GM23338 (cell line): ENCODE data around the gene NFATC1. TPM values are rescaled to one million over a fixed set of nuclear protein-coding genes. Genes with fewer than 3 reads are reported as not detected.

Source experiments
- EZH2 ChIP-seq: fragments of 200-600 bp; sonication (generic); IDR thresholded peaks from one replicate; pipeline ENCODE4 v1.8.0; 2017; ENCODE audit warnings: antibody characterized with exemption, mild to moderate bottlenecking, low read depth; ENCODE audit not compliant: unreplicated experiment
- NANOG ChIP-seq: IDR thresholded peaks from 2 replicates; pipeline ENCODE4 v1.6.1; 2016; ENCODE audit warnings: antibody characterized with exemption, borderline replicate concordance
- POLR2AphosphoS5 ChIP-seq: IDR thresholded peaks from 2 replicates; pipeline ENCODE4 v1.6.1; 2016; ENCODE audit warnings: antibody characterized with exemption, low read depth
- STAT1 ChIP-seq: IDR thresholded peaks from one replicate; pipeline ENCODE4 v1.6.1; 2016; ENCODE audit warnings: antibody characterized with exemption; ENCODE audit not compliant: unreplicated experiment
- polyA plus RNA-seq: library from polyadenylated mRNA; unstranded; fragments of >200 nt; fragmentation: Nextera tagmentation; extraction: Ambion mirVana; gene quantifications from 2 replicates; pipeline ENCODE4 v1.2.1, GENCODE V29; 2016
- total RNA-seq: library from RNA; depleted of rRNA; stranded (reverse); fragments of >200 nt; shearing (Covaris generic); gene quantifications from 2 replicates; pipeline ENCODE4 v1.2.3, GENCODE V29; 2014
- TF ChIP-seq, protein P1 (sequence below): fragments of 250-450 bp; sonication (Bioruptor Pico); IDR thresholded peaks from 2 replicates; pipeline ENCODE4 v1.5.0; 2020; ENCODE audit warnings: mild to moderate bottlenecking, moderate library complexity
- TF ChIP-seq, protein P2 (sequence below), 2 experiments: fragments of 200-600 bp in 1 of 2; sonication (generic) in 1 of 2; conservative IDR thresholded peaks; 2 replicates each; pipeline versions ENCODE4 v1.5.1 to v1.6.1; 2016 to 2017; ENCODE audit warnings: antibody characterized with exemption in 2 of 2, low read depth in 2 of 2, mild to moderate bottlenecking in 2 of 2, moderate library complexity in 1 of 2

NFATC1 gene
- total and polyA plus RNA-seq, 2 experiments from 2014 or later: 3.9 to 6.4 TPM

- TF ChIP-seq, protein P1, sequence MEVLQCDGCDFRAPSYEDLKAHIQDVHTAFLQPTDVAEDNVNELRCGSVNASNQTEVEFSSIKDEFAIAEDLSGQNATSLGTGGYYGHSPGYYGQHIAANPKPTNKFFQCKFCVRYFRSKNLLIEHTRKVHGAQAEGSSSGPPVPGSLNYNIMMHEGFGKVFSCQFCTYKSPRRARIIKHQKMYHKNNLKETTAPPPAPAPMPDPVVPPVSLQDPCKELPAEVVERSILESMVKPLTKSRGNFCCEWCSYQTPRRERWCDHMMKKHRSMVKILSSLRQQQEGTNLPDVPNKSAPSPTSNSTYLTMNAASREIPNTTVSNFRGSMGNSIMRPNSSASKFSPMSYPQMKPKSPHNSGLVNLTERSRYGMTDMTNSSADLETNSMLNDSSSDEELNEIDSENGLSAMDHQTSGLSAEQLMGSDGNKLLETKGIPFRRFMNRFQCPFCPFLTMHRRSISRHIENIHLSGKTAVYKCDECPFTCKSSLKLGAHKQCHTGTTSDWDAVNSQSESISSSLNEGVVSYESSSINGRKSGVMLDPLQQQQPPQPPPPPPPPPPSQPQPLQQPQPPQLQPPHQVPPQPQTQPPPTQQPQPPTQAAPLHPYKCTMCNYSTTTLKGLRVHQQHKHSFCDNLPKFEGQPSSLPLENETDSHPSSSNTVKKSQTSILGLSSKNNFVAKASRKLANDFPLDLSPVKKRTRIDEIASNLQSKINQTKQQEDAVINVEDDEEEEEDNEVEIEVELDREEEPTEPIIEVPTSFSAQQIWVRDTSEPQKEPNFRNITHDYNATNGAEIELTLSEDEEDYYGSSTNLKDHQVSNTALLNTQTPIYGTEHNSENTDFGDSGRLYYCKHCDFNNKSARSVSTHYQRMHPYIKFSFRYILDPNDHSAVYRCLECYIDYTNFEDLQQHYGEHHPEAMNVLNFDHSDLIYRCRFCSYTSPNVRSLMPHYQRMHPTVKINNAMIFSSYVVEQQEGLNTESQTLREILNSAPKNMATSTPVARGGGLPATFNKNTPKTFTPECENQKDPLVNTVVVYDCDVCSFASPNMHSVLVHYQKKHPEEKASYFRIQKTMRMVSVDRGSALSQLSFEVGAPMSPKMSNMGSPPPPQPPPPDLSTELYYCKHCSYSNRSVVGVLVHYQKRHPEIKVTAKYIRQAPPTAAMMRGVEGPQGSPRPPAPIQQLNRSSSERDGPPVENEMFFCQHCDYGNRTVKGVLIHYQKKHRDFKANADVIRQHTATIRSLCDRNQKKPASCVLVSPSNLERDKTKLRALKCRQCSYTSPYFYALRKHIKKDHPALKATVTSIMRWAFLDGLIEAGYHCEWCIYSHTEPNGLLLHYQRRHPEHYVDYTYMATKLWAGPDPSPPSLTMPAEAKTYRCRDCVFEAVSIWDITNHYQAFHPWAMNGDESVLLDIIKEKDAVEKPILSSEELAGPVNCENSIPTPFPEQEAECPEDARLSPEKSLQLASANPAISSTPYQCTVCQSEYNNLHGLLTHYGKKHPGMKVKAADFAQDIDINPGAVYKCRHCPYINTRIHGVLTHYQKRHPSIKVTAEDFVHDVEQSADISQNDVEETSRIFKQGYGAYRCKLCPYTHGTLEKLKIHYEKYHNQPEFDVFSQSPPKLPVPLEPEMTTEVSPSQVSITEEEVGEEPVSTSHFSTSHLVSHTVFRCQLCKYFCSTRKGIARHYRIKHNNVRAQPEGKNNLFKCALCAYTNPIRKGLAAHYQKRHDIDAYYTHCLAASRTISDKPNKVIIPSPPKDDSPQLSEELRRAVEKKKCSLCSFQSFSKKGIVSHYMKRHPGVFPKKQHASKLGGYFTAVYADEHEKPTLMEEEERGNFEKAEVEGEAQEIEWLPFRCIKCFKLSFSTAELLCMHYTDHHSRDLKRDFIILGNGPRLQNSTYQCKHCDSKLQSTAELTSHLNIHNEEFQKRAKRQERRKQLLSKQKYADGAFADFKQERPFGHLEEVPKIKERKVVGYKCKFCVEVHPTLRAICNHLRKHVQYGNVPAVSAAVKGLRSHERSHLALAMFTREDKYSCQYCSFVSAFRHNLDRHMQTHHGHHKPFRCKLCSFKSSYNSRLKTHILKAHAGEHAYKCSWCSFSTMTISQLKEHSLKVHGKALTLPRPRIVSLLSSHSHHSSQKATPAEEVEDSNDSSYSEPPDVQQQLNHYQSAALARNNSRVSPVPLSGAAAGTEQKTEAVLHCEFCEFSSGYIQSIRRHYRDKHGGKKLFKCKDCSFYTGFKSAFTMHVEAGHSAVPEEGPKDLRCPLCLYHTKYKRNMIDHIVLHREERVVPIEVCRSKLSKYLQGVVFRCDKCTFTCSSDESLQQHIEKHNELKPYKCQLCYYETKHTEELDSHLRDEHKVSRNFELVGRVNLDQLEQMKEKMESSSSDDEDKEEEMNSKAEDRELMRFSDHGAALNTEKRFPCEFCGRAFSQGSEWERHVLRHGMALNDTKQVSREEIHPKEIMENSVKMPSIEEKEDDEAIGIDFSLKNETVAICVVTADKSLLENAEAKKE (CRISPR knock-in tag): no peak
- TF ChIP-seq NANOG (no peak), POLR2AphosphoS5 (no peak), STAT1 (no peak), EZH2 (no peak)
- TF ChIP-seq, protein P2, sequence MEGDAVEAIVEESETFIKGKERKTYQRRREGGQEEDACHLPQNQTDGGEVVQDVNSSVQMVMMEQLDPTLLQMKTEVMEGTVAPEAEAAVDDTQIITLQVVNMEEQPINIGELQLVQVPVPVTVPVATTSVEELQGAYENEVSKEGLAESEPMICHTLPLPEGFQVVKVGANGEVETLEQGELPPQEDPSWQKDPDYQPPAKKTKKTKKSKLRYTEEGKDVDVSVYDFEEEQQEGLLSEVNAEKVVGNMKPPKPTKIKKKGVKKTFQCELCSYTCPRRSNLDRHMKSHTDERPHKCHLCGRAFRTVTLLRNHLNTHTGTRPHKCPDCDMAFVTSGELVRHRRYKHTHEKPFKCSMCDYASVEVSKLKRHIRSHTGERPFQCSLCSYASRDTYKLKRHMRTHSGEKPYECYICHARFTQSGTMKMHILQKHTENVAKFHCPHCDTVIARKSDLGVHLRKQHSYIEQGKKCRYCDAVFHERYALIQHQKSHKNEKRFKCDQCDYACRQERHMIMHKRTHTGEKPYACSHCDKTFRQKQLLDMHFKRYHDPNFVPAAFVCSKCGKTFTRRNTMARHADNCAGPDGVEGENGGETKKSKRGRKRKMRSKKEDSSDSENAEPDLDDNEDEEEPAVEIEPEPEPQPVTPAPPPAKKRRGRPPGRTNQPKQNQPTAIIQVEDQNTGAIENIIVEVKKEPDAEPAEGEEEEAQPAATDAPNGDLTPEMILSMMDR (conservative IDR thresholded peaks at IDR 0.05; ENCODE audit: low read depth in 2 of 2): no peak
Measured at GRCh38 chr18:79577451-79578395, 182.0 kb downstream of the NFATC1 start (continued).
